Lower leg skin (tissue), 4 donors: ENCODE measurements around the gene CMIP. TPM values are rescaled to one million over a fixed set of nuclear protein-coding genes. Genes with fewer than 3 reads are reported as not detected.

Experiments
- DNase-seq, 2 donors: peaks; one replicate each; pipeline ENCODE4 v3.0.0-alpha.2; 2019; ENCODE audit warnings: low spot score in 2 of 2
- H3K4me3 ChIP-seq: fragments of 200-600 bp; sonication (generic); 2 replicates; pipeline ENCODE4 v1.5.1; 2017; ENCODE audit warnings: mild to moderate bottlenecking, low read depth; ENCODE audit not compliant: poor library complexity, severe bottlenecking
- POLR2A ChIP-seq, 2 donors: fragments of 450-650 bp; IDR thresholded peaks; one replicate each; pipeline ENCODE4 v1.6.1; 2016 to 2017; ENCODE audit warnings: antibody characterized with exemption in 2 of 2, mild to moderate bottlenecking in 1 of 2, moderate library complexity in 1 of 2
- WGBS, 2 donors: methylation state at CpG; one replicate each; pipeline ENCODE4 v1.1.5; 2018; 5-methylcytosine and 5-hydroxymethylcytosine counted together
- intact Hi-C: fragments of 100-400 bp; cut with DNase I; formaldehyde crosslinking; loops from one replicate; pipeline ENCODE4 v1.15.0; 2023; ENCODE audit warnings: low total_unique reads
- total RNA-seq, 4 donors: library from RNA; depleted of rRNA; stranded (reverse); fragments of >200 nt; gene quantifications; one replicate each; pipeline ENCODE4 v1.1.0, GENCODE V29; 2016
- TF ChIP-seq, protein P1 (sequence below), 3 donors: fragments of 450-650 bp; IDR thresholded peaks; one replicate each; pipeline ENCODE4 v1.5.1; 2016; ENCODE audit warnings: antibody characterized with exemption in 3 of 3, mild to moderate bottlenecking in 3 of 3, moderate library complexity in 2 of 3

The CMIP gene
- total RNA-seq, 4 donors from 2014 or later: 53.7 to 115 (median 77.4) TPM

DNA sequence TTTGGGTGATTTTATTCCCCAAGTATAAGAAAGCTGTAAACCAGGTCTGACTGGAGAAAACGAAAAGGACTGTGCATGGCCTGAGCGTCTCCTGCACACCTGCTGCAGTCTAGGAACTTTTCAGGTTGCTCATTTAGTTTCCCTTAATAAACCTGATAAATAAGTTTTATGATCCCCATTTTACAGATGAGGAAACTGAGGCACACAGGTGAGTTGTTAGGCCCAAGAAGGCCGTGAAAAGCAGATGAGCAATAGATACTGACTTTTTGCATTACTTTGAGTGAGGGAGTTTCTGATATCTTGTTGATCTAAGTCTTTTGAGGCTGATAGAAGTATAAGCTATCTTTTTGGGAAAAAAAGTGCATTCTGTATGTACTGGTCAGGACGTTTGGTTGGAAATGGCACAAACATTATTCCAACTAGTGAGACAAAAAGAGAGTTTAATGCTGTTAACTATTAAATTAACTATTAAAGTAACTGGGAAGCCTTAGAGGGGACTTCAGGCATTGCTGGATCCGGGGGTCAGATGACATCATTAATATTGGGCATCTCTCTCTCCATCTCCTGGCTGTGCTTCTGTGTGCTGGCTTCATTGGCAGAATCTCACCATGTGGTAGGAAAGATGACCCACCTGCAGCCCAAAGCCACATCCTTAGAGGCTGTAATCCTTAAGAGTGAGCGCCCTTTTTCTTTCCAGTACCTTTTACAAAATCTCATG, 163.4 kb downstream of the CMIP start:
- TF ChIP-seq, protein P1, sequence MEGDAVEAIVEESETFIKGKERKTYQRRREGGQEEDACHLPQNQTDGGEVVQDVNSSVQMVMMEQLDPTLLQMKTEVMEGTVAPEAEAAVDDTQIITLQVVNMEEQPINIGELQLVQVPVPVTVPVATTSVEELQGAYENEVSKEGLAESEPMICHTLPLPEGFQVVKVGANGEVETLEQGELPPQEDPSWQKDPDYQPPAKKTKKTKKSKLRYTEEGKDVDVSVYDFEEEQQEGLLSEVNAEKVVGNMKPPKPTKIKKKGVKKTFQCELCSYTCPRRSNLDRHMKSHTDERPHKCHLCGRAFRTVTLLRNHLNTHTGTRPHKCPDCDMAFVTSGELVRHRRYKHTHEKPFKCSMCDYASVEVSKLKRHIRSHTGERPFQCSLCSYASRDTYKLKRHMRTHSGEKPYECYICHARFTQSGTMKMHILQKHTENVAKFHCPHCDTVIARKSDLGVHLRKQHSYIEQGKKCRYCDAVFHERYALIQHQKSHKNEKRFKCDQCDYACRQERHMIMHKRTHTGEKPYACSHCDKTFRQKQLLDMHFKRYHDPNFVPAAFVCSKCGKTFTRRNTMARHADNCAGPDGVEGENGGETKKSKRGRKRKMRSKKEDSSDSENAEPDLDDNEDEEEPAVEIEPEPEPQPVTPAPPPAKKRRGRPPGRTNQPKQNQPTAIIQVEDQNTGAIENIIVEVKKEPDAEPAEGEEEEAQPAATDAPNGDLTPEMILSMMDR (IDR thresholded peaks at IDR 0.05): no peak
- TF ChIP-seq POLR2A (IDR thresholded peaks at IDR 0.05): no peak
- 91% methylated on average over 6 of the region's 6 CpGs for WGBS, 2 donors
- intact Hi-C loops: no loop called here
- DNase-seq: no peak
- H3K4me3 ChIP-seq: no peak overlapping the region

DNA sequence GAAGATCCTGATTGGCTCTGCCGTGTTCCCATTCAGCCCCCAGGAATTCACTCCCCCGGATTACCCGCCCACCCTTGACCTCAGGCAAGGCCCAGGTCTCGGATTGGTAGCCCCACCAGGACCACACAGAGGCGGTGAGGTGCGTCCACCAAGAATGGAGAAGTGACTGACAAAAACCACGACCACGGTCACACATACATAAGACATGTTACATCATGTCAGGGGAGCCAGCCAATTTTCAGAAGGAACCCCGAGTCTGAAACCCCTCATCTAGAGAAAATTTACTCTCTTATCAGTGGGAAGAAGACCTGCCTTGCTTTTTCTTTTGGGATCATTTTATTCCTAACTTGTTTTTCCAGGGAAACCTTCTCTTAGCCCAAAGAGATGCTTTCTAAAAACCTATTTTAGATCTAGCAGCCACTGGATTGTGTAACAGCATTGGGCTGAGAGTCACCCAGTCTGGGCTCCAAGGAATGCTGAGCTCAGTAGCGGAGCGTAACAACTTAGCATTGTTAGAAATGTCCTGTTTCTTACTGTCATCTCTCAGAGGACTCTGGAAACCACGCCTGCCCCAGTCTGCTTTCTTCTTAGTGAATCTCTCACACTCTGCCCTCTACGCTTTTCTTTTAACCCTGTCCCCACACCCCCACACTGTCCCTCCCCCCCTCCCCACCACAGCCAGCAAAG, 164.1 kb downstream of the CMIP start:
- TF ChIP-seq, protein P1 (IDR thresholded peaks at IDR 0.05): no peak
- no peak for TF ChIP-seq POLR2A (IDR thresholded peaks at IDR 0.05)
- intact Hi-C loops: no loop called here
- DNase-seq: peak in 1 of 2 donors; percentile 86
- 64 to 70% methylated on average over 13 of the region's 13 CpGs for WGBS, 2 donors
- H3K4me3 ChIP-seq: no peak overlapping the region

DNA sequence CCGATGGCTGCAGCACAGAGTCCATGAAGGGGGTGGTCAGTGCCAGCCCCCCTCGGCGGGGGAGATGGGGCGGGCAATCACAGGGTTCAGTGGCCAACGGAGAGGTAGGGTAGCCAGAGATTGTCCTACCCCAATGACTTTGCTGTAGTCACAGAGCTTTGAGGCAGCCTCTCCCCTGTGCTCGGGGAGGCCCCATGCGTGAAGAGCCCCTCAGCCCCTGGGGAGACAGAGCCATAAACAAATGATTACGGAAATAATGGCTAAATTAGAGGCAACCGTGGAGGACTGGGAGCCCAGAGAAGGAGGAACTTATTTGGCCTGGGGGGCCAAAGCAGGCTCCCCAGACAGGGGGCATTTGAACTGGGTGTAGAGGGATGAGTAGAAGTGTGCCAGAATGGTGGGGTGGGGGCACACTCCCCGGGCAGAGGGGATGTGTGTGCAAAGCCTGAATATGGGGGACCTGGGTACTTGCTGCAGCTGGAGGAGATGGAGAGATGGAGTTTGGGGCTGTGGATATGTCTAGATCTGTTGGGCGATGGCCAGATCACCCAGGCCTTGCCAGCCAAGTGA, 164.8 kb downstream of the CMIP start:
- no peak for DNase-seq
- WGBS, 2 donors: 71 to 84% methylated on average over 11 of the region's 11 CpGs
- intact Hi-C loops: no loop called here
- H3K4me3 ChIP-seq: no peak overlapping the region
- no peak for TF ChIP-seq POLR2A (IDR thresholded peaks at IDR 0.05)
- TF ChIP-seq, protein P1 (IDR thresholded peaks at IDR 0.05): no peak

DNA sequence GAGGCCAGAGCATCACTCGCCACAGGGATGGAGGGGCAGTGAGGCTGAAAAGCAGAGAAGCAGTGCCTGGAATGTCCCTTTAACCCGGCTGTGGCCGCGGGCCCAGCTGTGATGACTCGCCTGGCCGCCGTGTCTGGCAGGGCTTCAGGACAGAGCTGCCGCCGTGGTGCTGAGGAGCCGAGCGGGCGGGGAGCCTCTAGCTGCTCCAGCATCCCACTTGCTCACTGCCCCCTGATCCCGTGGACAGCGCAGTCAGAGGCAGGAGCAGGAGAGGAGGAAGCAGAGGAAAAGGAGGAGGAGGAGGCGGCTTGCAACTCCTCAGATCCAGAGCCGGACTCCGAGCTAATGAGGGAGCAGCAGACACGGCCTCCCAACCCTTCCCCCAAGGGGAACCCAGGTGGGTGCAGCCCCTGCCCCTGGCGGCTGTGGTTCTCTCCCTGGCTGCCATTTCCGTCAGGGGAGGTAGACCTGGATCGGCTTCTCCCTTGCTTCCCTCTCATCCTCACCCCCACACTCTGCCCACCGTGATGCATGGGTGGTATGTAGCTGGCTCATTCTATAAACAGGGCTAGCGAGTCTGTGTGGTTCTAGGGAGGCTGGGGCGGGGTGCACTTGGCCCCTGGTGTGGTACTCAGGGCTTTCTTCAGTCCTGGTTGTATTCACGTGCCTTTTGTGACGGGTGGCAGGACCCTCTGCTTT, 165.7 kb downstream of the CMIP start:
- DNase-seq: peak in 1 of 2 donors; percentile 96
- 35 to 39% methylated on average over 26 of the region's 26 CpGs for WGBS, 2 donors
- H3K4me3 ChIP-seq: no peak overlapping the region
- intact Hi-C loops: no loop called here
- TF ChIP-seq POLR2A (IDR thresholded peaks at IDR 0.05): no peak
- TF ChIP-seq, protein P1 (IDR thresholded peaks at IDR 0.05): no peak

DNA sequence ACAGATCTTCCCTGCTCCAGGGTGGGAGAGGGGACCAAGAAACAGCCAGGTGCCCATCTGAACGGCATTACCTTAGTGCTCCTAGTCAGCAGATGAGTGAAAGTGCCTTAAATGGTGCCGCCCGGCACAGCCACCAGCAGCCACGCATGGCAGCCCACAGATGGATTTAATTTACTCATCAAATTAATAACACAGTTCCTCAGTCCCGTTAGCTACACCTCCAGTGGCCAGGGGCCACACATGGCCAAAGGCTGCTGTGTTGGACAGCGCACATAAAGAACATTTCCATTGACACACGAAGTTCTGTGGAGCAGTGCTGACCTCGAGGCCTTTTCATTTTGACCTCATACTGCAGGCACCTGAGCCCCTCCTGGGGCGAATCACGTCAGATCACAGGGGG, 166.3 kb downstream of the CMIP start:
- TF ChIP-seq, protein P1 (IDR thresholded peaks at IDR 0.05): no peak
- TF ChIP-seq POLR2A (IDR thresholded peaks at IDR 0.05): no peak
- DNase-seq: no peak
- intact Hi-C loops: no loop called here
- no peak overlapping the region for H3K4me3 ChIP-seq
- WGBS, 2 donors: 64 to 80% methylated on average over 10 of the region's 10 CpGs
